IMR-90 (cell line): ENCODE measurements around the gene ST7. TPM values are rescaled to one million over a fixed set of nuclear protein-coding genes. Genes with fewer than 3 reads are reported as not detected.

ENCODE experiments used
- ATAC-seq: fragments of 200-7000 bp; cut with Tn5 transposase; 2 replicates; pipeline ENCODE4 v1.9.1; 2020; ENCODE audit warnings: low read depth, mild to moderate bottlenecking, moderate library complexity
- BruUV-seq: library from RNA; stranded (reverse); fragments of 400-500 nt; replicated peaks from 2 replicates; lab custom pipeline; 2021; lab: Mats Ljungman, UMichigan
- CTCF ChIA-PET: fragments of 300-600 bp; formaldehyde crosslinking; extraction: SDS; loops from one replicate; lab custom pipeline; 2021; ENCODE audit warnings: antibody characterized with exemption; lab: Yijun Ruan, JAX
- POLR2A ChIA-PET: fragments of 300-600 bp; sonication (Branson Sonifier 250); formaldehyde crosslinking; loops from one replicate; lab custom pipeline; 2022; ENCODE audit warnings: antibody characterized with exemption; ENCODE audit not compliant: unreplicated experiment; lab: Charles Lee
- DNase-seq: peaks from one replicate; pipeline ENCODE4 v3.0.0; 2013
- H2AFZ ChIP-seq: replicated peaks from 2 replicates; pipeline ENCODE3; 2013; ENCODE audit warnings: low read length, mild to moderate bottlenecking; ENCODE audit not compliant: poor library complexity
- H2AK5ac ChIP-seq: 2 replicates; pipeline ENCODE4 v1.6.1; 2013; ENCODE audit warnings: low read depth, low read length, inconsistent platforms
- H2AK9ac ChIP-seq: replicated peaks from 2 replicates; pipeline ENCODE3; 2013; ENCODE audit warnings: mild to moderate bottlenecking, low read depth, low read length, moderate library complexity; ENCODE audit not compliant: poor library complexity
- H2BK120ac ChIP-seq: 2 replicates; pipeline ENCODE4 v1.6.1; 2013; ENCODE audit warnings: low read depth, low read length, inconsistent platforms
- H2BK15ac ChIP-seq: 3 replicates; pipeline ENCODE4 v1.6.1; 2013; ENCODE audit warnings: low read depth, low read length, inconsistent platforms
- H2BK20ac ChIP-seq: 2 replicates; pipeline ENCODE4 v1.6.1; 2013; ENCODE audit warnings: low read depth, mild to moderate bottlenecking, inconsistent platforms, low read length, moderate library complexity
- H2BK5ac ChIP-seq: 2 replicates; pipeline ENCODE4 v1.6.1; 2013; ENCODE audit warnings: mild to moderate bottlenecking, low read depth, low read length, inconsistent platforms; ENCODE audit not compliant: poor library complexity, severe bottlenecking
- H3K14ac ChIP-seq: replicated peaks from 2 replicates; pipeline ENCODE4 v1.6.1; 2013; ENCODE audit warnings: low read depth, low read length, inconsistent platforms
- H3K18ac ChIP-seq: 2 replicates; pipeline ENCODE4 v1.6.1; 2013; ENCODE audit warnings: low read depth, low read length, control low read depth
- H3K23ac ChIP-seq: 2 replicates; pipeline ENCODE4 v1.6.1; 2013; ENCODE audit warnings: low read depth, low read length, inconsistent platforms
- H3K27ac ChIP-seq: 2 replicates; pipeline ENCODE4 v1.5.1; 2013; ENCODE audit warnings: mild to moderate bottlenecking, control low read depth, low read length; ENCODE audit not compliant: insufficient read depth
- H3K27me3 ChIP-seq: 2 replicates; pipeline ENCODE4 v1.6.1; 2013; ENCODE audit warnings: low read length; ENCODE audit not compliant: control insufficient read depth, insufficient read depth
- H3K36me3 ChIP-seq: 2 replicates; pipeline ENCODE4 v1.6.1; 2013; ENCODE audit warnings: low read length, mixed read lengths; ENCODE audit not compliant: control insufficient read depth, insufficient read depth
- H3K4ac ChIP-seq: 2 replicates; pipeline ENCODE4 v1.6.1; 2013; ENCODE audit warnings: low read depth, low read length, inconsistent platforms
- H3K4me1 ChIP-seq: 2 replicates; pipeline ENCODE4 v1.6.1; 2013; ENCODE audit warnings: low read length, mixed read lengths; ENCODE audit not compliant: control insufficient read depth, insufficient read depth
- H3K4me2 ChIP-seq: 2 replicates; pipeline ENCODE4 v1.6.1; 2013; ENCODE audit warnings: low read depth, mild to moderate bottlenecking, control low read depth, low read length, moderate library complexity
- H3K4me3 ChIP-seq: 2 replicates; pipeline ENCODE4 v1.5.1; 2013; ENCODE audit warnings: low read depth, mild to moderate bottlenecking, control low read depth, low read length, moderate library complexity; ENCODE audit not compliant: insufficient read depth
- H3K56ac ChIP-seq: 2 replicates; pipeline ENCODE4 v1.6.1; 2013; ENCODE audit warnings: low read length, inconsistent platforms; ENCODE audit not compliant: insufficient read depth; ENCODE audit errors: extremely low read depth
- H3K79me1 ChIP-seq, 2 experiments: 2 replicates each; pipeline ENCODE4 v1.6.1; 2013; ENCODE audit warnings: low read length in 2 of 2, inconsistent platforms in 1 of 2, low read depth in 1 of 2
- H3K9ac ChIP-seq: 2 replicates; pipeline ENCODE4 v1.6.1; 2013; ENCODE audit warnings: low read depth, low read length, control low read depth
- H3K9me1 ChIP-seq: 2 replicates; pipeline ENCODE4 v1.6.1; 2013; ENCODE audit warnings: low read length, inconsistent platforms; ENCODE audit not compliant: insufficient read depth
- H3K9me3 ChIP-seq: 2 replicates; pipeline ENCODE4 v1.6.1; 2013; ENCODE audit warnings: low read length; ENCODE audit not compliant: control insufficient read depth, insufficient read depth
- H4K20me1 ChIP-seq: 2 replicates; pipeline ENCODE4 v1.6.1; 2013; ENCODE audit warnings: low read length, inconsistent platforms; ENCODE audit not compliant: insufficient read depth
- H4K5ac ChIP-seq: 2 replicates; pipeline ENCODE4 v1.6.1; 2013; ENCODE audit warnings: mild to moderate bottlenecking, low read depth, low read length, control low read depth
- H4K8ac ChIP-seq, 2 experiments: 2 replicates each; pipeline ENCODE4 v1.6.1; 2013; ENCODE audit warnings: low read depth in 2 of 2, low read length in 2 of 2, control low read depth in 1 of 2, inconsistent platforms in 1 of 2
- H4K91ac ChIP-seq: 2 replicates; pipeline ENCODE4 v1.6.1; 2013; ENCODE audit warnings: low read depth, low read length, inconsistent platforms; ENCODE audit not compliant: insufficient read depth
- BHLHE40 ChIP-seq: fragments of 150-350 bp; IDR thresholded peaks from 2 replicates; pipeline ENCODE4 v1.6.1; 2016; ENCODE audit warnings: mild to moderate bottlenecking, low read depth, low read length
- CEBPB ChIP-seq: IDR thresholded peaks from 2 replicates; pipeline ENCODE4 v1.6.1; 2012; ENCODE audit warnings: low read depth, low read length, improper control_type of control experiment
- CHD1 ChIP-seq: IDR thresholded peaks from 2 replicates; pipeline ENCODE4 v1.6.1; 2012; ENCODE audit warnings: low read depth, low read length, improper control_type of control experiment
- FOS ChIP-seq: fragments of 150-350 bp; IDR thresholded peaks from 2 replicates; pipeline ENCODE4 v1.6.1; 2016; ENCODE audit warnings: low read depth, low read length
- MAFK ChIP-seq: IDR thresholded peaks from 2 replicates; pipeline ENCODE4 v1.6.1; 2012; ENCODE audit warnings: low read depth, low read length, improper control_type of control experiment
- MAZ ChIP-seq: IDR thresholded peaks from 2 replicates; pipeline ENCODE4 v1.6.1; 2012; ENCODE audit warnings: low read depth, mild to moderate bottlenecking, low read length, improper control_type of control experiment, moderate library complexity, borderline replicate concordance
- NFE2L2 ChIP-seq: fragments of 150-350 bp; IDR thresholded peaks from 2 replicates; pipeline ENCODE4 v1.6.1; 2016; ENCODE audit warnings: low read depth, mild to moderate bottlenecking, low read length
- POLR2A ChIP-seq: IDR thresholded peaks from 2 replicates; pipeline ENCODE4 v1.6.1; 2012; ENCODE audit warnings: mild to moderate bottlenecking, low read depth, low read length
- RAD21 ChIP-seq: IDR thresholded peaks from 2 replicates; pipeline ENCODE4 v1.6.1; 2012; ENCODE audit warnings: low read length, improper control_type of control experiment
- RCOR1 ChIP-seq: IDR thresholded peaks from 2 replicates; pipeline ENCODE4 v1.6.1; 2012; ENCODE audit warnings: mild to moderate bottlenecking, low read length, improper control_type of control experiment; ENCODE audit not compliant: insufficient replicate concordance
- RFX5 ChIP-seq: IDR thresholded peaks from 2 replicates; pipeline ENCODE4 v1.8.0; 2012; ENCODE audit warnings: low read depth, mild to moderate bottlenecking, low read length, moderate library complexity
- SMC3 ChIP-seq: fragments of 150-350 bp; IDR thresholded peaks from 2 replicates; pipeline ENCODE4 v1.6.1; 2016; ENCODE audit warnings: low read depth, mild to moderate bottlenecking, antibody characterized with exemption, low read length, moderate library complexity
- WGBS, 2 experiments: methylation state at CpG; one replicate each; pipeline versions ENCODE4 v1.1.5 to v1.1.7; 2013; ENCODE audit warnings: missing lambda C conversion rate in 2 of 2; ENCODE audit not compliant: insufficient read length in 1 of 2; ENCODE audit errors: extremely low coverage in 2 of 2; 5-methylcytosine and 5-hydroxymethylcytosine counted together
- dilution Hi-C: fragments of 300-500 bp; cut with HindIII; formaldehyde crosslinking; loops from one replicate; pipeline ENCODE4 v1.14.3; 2018; ENCODE audit warnings: low sequenced_read_pairs; ENCODE audit not compliant: unreplicated experiment
- in situ Hi-C: fragments of 300-500 bp; cut with MboI; formaldehyde crosslinking; loops from 3 replicates; pipeline ENCODE4 v1.14.3; 2019; ENCODE audit warnings: low sequenced_read_pairs, inconsistent platforms, mixed read lengths
- intact Hi-C: fragments of 100-400 bp; cut with micrococcal nuclease; formaldehyde crosslinking; loops from 2 replicates; pipeline ENCODE4 v1.10.0; 2022
- polyA plus RNA-seq, 3 experiments: library from polyadenylated mRNA; depleted of rRNA; stranded (reverse); fragments of >200 nt; gene quantifications; 2 replicates each; pipeline ENCODE4 v1.2.3, GENCODE V29; 2012; ENCODE audit warnings: low replicate concordance in 1 of 3
- total RNA-seq: library from RNA; depleted of rRNA; stranded (reverse); fragments of >200 nt; gene quantifications from 2 replicates; pipeline ENCODE4 v1.2.3, GENCODE V29; 2012
- TF ChIP-seq, protein P1 (sequence below): fragments of 150-350 bp; IDR thresholded peaks from 2 replicates; pipeline ENCODE4 v1.6.1; 2016; ENCODE audit warnings: low read depth, mild to moderate bottlenecking, low read length, moderate library complexity, borderline replicate concordance
- TF ChIP-seq, protein P2 (sequence below): conservative IDR thresholded peaks from 2 replicates; pipeline ENCODE4 v1.5.1; 2012; ENCODE audit warnings: mild to moderate bottlenecking, low read depth, low read length, improper control_type of control experiment
- TF ChIP-seq, protein P3 (sequence below): fragments of 150-350 bp; IDR thresholded peaks from 2 replicates; pipeline ENCODE4 v1.6.1; 2017; ENCODE audit warnings: mild to moderate bottlenecking, antibody characterized with exemption, low read length, low read depth

ST7 gene
- total and polyA plus RNA-seq, 2 of the 4 experiments (the other 2 are of a cell fraction): 18.6 to 26.0 TPM

DNA sequence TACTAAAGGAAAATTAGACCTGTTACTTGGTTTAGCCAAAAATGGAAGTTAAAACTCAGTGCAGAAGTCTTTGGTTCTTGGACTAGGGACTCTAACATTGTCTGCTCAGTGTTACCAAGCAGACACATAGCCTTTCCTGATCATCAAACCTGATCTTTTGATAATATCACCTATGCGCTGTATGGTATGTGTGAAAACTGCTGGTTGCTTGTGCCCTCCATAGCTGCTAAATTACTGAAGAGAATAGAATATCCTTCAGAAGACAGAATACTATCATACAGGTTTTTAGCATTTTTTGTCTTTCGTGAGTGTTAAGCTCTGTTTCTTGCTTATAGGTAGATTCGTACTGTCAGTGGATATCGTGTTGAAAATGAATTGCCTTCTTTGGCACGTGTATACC is 68.7 kb downstream of the ST7 start:
- no peaks in the 10 kb centered on the region for H3K9me1 ChIP-seq
- no peak for ATAC-seq
- 0 out of 2 replicates have a peak overlapping the region, but pooled peaks have one; percentile 47 for H3K14ac ChIP-seq
- in situ Hi-C loops: no loop called here
- no CpG with 5 or more reads among the region's 5 CpGs for WGBS, 2 experiments
- no peak overlapping the region; the same call in 1 of the 2 replicates for H3K23ac ChIP-seq
- H3K27me3 ChIP-seq: no peaks in the 10 kb centered on the region
- no TSS peak for BruUV-seq
- H4K20me1 ChIP-seq: no peaks in the 10 kb centered on the region
- no peak for TF ChIP-seq POLR2A
- no peak for TF ChIP-seq FOS
- TF ChIP-seq CHD1: no peak
- TF ChIP-seq, protein P1, sequence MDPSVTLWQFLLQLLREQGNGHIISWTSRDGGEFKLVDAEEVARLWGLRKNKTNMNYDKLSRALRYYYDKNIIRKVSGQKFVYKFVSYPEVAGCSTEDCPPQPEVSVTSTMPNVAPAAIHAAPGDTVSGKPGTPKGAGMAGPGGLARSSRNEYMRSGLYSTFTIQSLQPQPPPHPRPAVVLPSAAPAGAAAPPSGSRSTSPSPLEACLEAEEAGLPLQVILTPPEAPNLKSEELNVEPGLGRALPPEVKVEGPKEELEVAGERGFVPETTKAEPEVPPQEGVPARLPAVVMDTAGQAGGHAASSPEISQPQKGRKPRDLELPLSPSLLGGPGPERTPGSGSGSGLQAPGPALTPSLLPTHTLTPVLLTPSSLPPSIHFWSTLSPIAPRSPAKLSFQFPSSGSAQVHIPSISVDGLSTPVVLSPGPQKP: no peak
- no peak for TF ChIP-seq RCOR1
- TF ChIP-seq, protein P2, sequence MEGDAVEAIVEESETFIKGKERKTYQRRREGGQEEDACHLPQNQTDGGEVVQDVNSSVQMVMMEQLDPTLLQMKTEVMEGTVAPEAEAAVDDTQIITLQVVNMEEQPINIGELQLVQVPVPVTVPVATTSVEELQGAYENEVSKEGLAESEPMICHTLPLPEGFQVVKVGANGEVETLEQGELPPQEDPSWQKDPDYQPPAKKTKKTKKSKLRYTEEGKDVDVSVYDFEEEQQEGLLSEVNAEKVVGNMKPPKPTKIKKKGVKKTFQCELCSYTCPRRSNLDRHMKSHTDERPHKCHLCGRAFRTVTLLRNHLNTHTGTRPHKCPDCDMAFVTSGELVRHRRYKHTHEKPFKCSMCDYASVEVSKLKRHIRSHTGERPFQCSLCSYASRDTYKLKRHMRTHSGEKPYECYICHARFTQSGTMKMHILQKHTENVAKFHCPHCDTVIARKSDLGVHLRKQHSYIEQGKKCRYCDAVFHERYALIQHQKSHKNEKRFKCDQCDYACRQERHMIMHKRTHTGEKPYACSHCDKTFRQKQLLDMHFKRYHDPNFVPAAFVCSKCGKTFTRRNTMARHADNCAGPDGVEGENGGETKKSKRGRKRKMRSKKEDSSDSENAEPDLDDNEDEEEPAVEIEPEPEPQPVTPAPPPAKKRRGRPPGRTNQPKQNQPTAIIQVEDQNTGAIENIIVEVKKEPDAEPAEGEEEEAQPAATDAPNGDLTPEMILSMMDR: no peak
- TF ChIP-seq BHLHE40: no peak
- no peak for TF ChIP-seq RFX5
- TF ChIP-seq NFE2L2: no peak
- TF ChIP-seq RAD21: no peak
- no peak for TF ChIP-seq SMC3
- TF ChIP-seq MAZ: no peak
- no peak for TF ChIP-seq CEBPB
- TF ChIP-seq, protein P3, sequence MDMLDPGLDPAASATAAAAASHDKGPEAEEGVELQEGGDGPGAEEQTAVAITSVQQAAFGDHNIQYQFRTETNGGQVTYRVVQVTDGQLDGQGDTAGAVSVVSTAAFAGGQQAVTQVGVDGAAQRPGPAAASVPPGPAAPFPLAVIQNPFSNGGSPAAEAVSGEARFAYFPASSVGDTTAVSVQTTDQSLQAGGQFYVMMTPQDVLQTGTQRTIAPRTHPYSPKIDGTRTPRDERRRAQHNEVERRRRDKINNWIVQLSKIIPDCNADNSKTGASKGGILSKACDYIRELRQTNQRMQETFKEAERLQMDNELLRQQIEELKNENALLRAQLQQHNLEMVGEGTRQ: no peak
- no peak for TF ChIP-seq MAFK
- CTCF ChIA-PET: no interaction called here
- no peak overlapping the region for H2AK9ac ChIP-seq
- intact Hi-C loops: loop anchor here (5.0 kb wide), 1 partner anchor 40 kb away; no protein-coding TSS in a partner anchor
- no peak overlapping the region for H2AFZ ChIP-seq
- DNase-seq: no peak
- no peaks in the 10 kb centered on the region for H3K9me3 ChIP-seq
- H4K5ac ChIP-seq: no peak overlapping the region
- no peak overlapping the region for H4K8ac ChIP-seq
- no peak overlapping the region for H3K56ac ChIP-seq
- POLR2A ChIA-PET: no interaction called here
- no peak overlapping the region for H2AK5ac ChIP-seq
- H3K27ac ChIP-seq: no peak overlapping the region
- no peak overlapping the region for H3K4me3 ChIP-seq
- H3K4me2 ChIP-seq: peak overlapping the region; percentile 48; the same call in 1 of the 2 replicates
- peaks cover 5% of the 10 kb centered on the region for H3K4me1 ChIP-seq
- no peak overlapping the region for H3K9ac ChIP-seq
- H3K4ac ChIP-seq: no peak overlapping the region
- no peak overlapping the region for H2BK5ac ChIP-seq
- H3K18ac ChIP-seq: no peak overlapping the region
- no peak overlapping the region for H2BK20ac ChIP-seq
- no peak overlapping the region for H2BK15ac ChIP-seq
- H2BK120ac ChIP-seq: no peak overlapping the region
- dilution Hi-C loops: no loop called here
- H4K91ac ChIP-seq: no peak overlapping the region
- peaks cover 14 to 41% of the 10 kb centered on the region in 2 experiments for H3K79me1 ChIP-seq
- H3K36me3 ChIP-seq: no peaks in the 10 kb centered on the region
